ENCODE results near the gene DAPK1. TPM values are rescaled to one million over a fixed set of nuclear protein-coding genes. Genes with fewer than 3 reads are reported as not detected.
"Not testable (repeated sequence)": the region's sequence is repeated elsewhere in the genome, so short reads cannot be mapped to it uniquely, and the experiment has no call there.

DAPK1 gene
- total RNA-seq, 4 donors from 2014 or later, result 19.1 to 44.8 (median 40.4) TPM

DNA sequence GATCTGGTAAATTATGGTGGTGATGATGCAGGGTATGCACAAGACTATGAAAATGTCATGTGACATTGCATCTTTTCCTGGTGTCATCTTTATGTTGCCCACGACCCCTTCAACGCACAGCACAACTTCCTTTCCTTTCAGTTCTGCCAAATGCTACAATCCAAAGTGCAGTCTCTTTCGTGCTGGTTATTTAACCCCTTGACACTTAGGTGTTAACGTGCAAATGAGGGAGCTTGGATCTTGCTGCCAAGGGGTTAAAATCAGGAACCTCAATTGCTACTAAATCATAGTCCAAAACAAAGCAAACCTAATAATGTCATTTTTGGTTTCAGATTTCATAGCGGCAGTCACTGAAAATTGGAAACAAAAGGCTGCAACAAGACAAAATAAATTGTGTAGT is 244.2 kb downstream of the DAPK1 start:
- H3K4me1 ChIP-seq, result no peaks in the 10 kb centered on the region
- H3K4me3 ChIP-seq, result no peak overlapping the region
- no peak overlapping the region for H3K27ac ChIP-seq
- H3K36me3 ChIP-seq, result no peaks in the 10 kb centered on the region
- intact Hi-C loops (cut with DNase I; ENCODE audit: low total_unique reads), result no loop called here
- no peaks in the 10 kb centered on the region for H3K9me3 ChIP-seq
- H3K27me3 ChIP-seq, result no peaks in the 10 kb centered on the region
- DNase-seq, result no peak
- TF ChIP-seq, protein P1, sequence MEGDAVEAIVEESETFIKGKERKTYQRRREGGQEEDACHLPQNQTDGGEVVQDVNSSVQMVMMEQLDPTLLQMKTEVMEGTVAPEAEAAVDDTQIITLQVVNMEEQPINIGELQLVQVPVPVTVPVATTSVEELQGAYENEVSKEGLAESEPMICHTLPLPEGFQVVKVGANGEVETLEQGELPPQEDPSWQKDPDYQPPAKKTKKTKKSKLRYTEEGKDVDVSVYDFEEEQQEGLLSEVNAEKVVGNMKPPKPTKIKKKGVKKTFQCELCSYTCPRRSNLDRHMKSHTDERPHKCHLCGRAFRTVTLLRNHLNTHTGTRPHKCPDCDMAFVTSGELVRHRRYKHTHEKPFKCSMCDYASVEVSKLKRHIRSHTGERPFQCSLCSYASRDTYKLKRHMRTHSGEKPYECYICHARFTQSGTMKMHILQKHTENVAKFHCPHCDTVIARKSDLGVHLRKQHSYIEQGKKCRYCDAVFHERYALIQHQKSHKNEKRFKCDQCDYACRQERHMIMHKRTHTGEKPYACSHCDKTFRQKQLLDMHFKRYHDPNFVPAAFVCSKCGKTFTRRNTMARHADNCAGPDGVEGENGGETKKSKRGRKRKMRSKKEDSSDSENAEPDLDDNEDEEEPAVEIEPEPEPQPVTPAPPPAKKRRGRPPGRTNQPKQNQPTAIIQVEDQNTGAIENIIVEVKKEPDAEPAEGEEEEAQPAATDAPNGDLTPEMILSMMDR (IDR thresholded peaks at IDR 0.05), result no peak

DNA sequence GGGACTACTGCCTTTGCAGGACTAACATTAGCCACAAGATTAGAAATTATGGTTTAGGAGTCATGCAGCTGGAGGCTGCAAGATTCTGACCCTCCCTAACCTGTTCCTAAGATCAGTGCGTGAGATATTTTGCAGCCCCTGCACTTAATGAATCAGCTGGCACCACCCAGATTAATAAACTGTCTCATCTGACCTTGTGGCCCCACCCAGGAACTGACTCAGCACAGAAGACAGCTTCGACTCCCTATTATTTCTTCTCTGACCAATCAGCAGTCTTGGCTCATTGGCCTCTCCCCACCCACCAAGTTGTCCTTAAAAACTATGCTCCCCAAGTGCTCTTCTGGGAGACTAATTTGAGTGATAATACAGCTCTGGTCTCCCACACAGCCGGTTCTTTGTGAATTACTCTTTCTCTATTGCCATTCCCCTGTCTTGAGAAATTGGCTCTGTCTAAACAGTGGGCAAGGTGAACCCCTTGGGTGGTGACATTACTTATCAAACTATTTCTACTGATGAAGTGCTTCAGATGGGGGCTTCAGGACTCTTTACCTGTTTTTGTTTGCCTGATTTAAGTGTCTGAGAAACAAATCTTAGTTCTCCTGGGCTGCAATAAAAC is 245.3 kb downstream of the DAPK1 start:
- intact Hi-C loops (cut with DNase I; ENCODE audit: low total_unique reads), result no loop called here
- TF ChIP-seq POLR2A (IDR thresholded peaks at IDR 0.05), result no peak
- TF ChIP-seq, protein P1 (IDR thresholded peaks at IDR 0.05), result no peak
- Histone ChIP-seq H3K36me3 (no peaks in the 10 kb centered on the region), H3K27me3 (no peaks in the 10 kb centered on the region), H3K9me3 (no peaks in the 10 kb centered on the region), H3K4me1 (no peaks in the 10 kb centered on the region), H3K27ac (no peak overlapping the region), H3K4me3 (no peak overlapping the region)
- no peak for DNase-seq

GRCh38 chr9:87744247-87744646 is 246.6 kb downstream of the DAPK1 start:
- H3K4me3 ChIP-seq; H3K27me3 ChIP-seq; intact Hi-C loops (cut with DNase I; ENCODE audit: low total_unique reads); H3K4me1 ChIP-seq; H3K27ac ChIP-seq; H3K36me3 ChIP-seq; DNase-seq; H3K9me3 ChIP-seq: not testable (repeated sequence)

- no peak for TF ChIP-seq POLR2A (IDR thresholded peaks at IDR 0.05)
- TF ChIP-seq, protein P1 (IDR thresholded peaks at IDR 0.05), result no peak
- Histone ChIP-seq H3K27ac (no peak overlapping the region), H3K36me3 (no peaks in the 10 kb centered on the region), H3K27me3 (no peaks in the 10 kb centered on the region), H3K9me3 (no peaks in the 10 kb centered on the region), H3K4me1 (no peaks in the 10 kb centered on the region), H3K4me3 (no peak overlapping the region)
- intact Hi-C loops (cut with DNase I; ENCODE audit: low total_unique reads), result no loop called here
- DNase-seq, result no peak
Observed at GRCh38 chr9:87746186-87746585, 248.5 kb downstream of the DAPK1 start.

- no peaks in the 10 kb centered on the region for H3K27me3 ChIP-seq
- intact Hi-C loops (cut with DNase I; ENCODE audit: low total_unique reads), result no loop called here
- no peaks in the 10 kb centered on the region for H3K4me1 ChIP-seq
- no peaks in the 10 kb centered on the region for H3K36me3 ChIP-seq
- no peak for DNase-seq
- H3K27ac ChIP-seq, result peak overlapping the region in 1 of 2 donors; percentile 16
- H3K9me3 ChIP-seq, result no peaks in the 10 kb centered on the region
- no peak overlapping the region for H3K4me3 ChIP-seq
- TF ChIP-seq, protein P1 (IDR thresholded peaks at IDR 0.05), result no peak
- TF ChIP-seq POLR2A (IDR thresholded peaks at IDR 0.05), result no peak
Observed at GRCh38 chr9:87748881-87749280, 251.2 kb downstream of the DAPK1 start.
